Right lobe of liver (tissue), 6 donors: Measurements from ENCODE around the gene PNKP. TPM values are rescaled to one million over a fixed set of nuclear protein-coding genes. Genes with fewer than 3 reads are reported as not detected.
A peak's percentile ranks its signal among the peaks of the same experiment; 100 is the strongest.

Experiments used
- ATAC-seq, 4 donors: fragments of 200-7000 bp; cut with Tn5 transposase; one replicate each; pipeline ENCODE4 v1.9.1; 2020; ENCODE audit warnings: mild to moderate bottlenecking in 4 of 4, moderate library complexity in 4 of 4
- DNase-seq, 3 donors: peaks; one replicate each; pipeline ENCODE4 v3.0.0-alpha.2; 2020
- H3K27ac ChIP-seq, 3 donors: fragments of 200-600 bp; one replicate each; pipeline ENCODE4 v1.8.0; 2022
- H3K27me3 ChIP-seq, 2 donors: fragments of 200-600 bp; one replicate each; pipeline ENCODE4 v1.8.0; 2022
- H3K36me3 ChIP-seq, 4 donors: fragments of 200-600 bp; sonication (generic) in 1 of 4; one replicate each; pipeline versions ENCODE4 v1.5.1 to v1.8.0; 2017 to 2022; ENCODE audit warnings: control low read depth in 1 of 4
- H3K4me1 ChIP-seq, 4 donors: fragments of 200-600 bp; sonication (generic) in 1 of 4; one replicate each; pipeline versions ENCODE4 v1.5.1 to v1.8.0; 2017 to 2022; ENCODE audit warnings: control low read depth in 1 of 4
- H3K4me3 ChIP-seq, 3 donors: fragments of 200-600 bp; one replicate each; pipeline ENCODE4 v1.8.0; 2022
- H3K9me3 ChIP-seq, 4 donors: fragments of 200-600 bp; sonication (generic) in 1 of 4; one replicate each; pipeline versions ENCODE4 v1.5.1 to v1.8.0; 2017 to 2022; ENCODE audit warnings: control low read depth in 1 of 4
- POLR2A ChIP-seq: fragments of 450-650 bp; IDR thresholded peaks from one replicate; pipeline ENCODE4 v1.6.1; 2017; ENCODE audit warnings: antibody characterized with exemption, mild to moderate bottlenecking
- WGBS: methylation state at CpG from one replicate; pipeline ENCODE4 v1.1.6; 2018; ENCODE audit warnings: low coverage, low lambda C conversion rate; ENCODE audit not compliant: insufficient coverage; ENCODE audit errors: missing lambda C conversion rate; 5-methylcytosine and 5-hydroxymethylcytosine counted together
- intact Hi-C, 2 donors: fragments of 100-400 bp; cut with DNase I; formaldehyde crosslinking; loops; one replicate each; pipeline versions ENCODE4 v1.11.2 to v1.14.1; 2022
- total RNA-seq, 6 experiments: library from RNA; depleted of rRNA in 2 of 6; stranded (reverse); fragments of >200 nt in 2 of 6; fragmentation: NEBNext Ultra II Directional in 3 of 6; extraction: Animal tissue kit (Norgen Biotek cat#: 25700) in 3 of 6; gene quantifications; one replicate each; pipeline versions ENCODE4 v1.1.0 to v1.2.4, GENCODE V29; 2016 to 2023
- TF ChIP-seq, protein P1 (sequence below), 4 donors: fragments of 200-600 bp in 3 of 4; fragments of 450-650 bp in 1 of 4; IDR thresholded peaks; one replicate each; pipeline versions ENCODE4 v1.5.1 to v1.8.0; 2016 to 2022; ENCODE audit warnings: antibody characterized with exemption in 4 of 4, mild to moderate bottlenecking in 2 of 4
- donor health status: DM: no; HTN: yes; CAD: no.
- donor health status: DM: no; HTN: no; CAD: no.
- donor health status: DM: no; HTN: no; CAD: no.
- donor health status: DM: no; HTN: yes; CAD: no.
- donor health status: DM: no; HTN: yes; CAD: no.

PNKP gene
- total RNA-seq, 6 experiments from 2014 or later: 21.0 to 37.5 (median 27.9) TPM

DNA sequence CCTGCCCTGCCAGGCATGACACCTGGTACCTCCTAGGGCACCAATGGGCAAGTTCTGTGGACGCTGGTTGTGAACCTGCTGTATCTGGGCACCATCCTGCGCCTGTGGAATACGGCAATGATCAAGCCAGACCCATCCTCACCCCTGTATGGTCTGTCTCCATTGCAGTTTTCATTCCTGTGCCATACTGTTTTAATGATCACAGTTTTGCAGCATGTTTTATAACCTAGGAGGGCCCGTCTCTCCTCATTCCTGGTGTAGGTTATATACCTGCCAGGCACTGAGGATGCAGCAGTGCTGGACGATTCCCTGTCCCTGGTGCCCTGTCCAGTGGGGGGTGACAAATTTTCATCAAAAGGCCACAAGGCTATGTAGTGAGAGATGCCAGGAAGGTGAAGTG, 15.7 kb upstream of the PNKP start:
- peaks cover 3 to 68% (median 34%) of the 10 kb centered on the region in 4 donors for H3K36me3 ChIP-seq
- 96% methylated on average over 3 of the region's 5 CpGs for WGBS

DNA sequence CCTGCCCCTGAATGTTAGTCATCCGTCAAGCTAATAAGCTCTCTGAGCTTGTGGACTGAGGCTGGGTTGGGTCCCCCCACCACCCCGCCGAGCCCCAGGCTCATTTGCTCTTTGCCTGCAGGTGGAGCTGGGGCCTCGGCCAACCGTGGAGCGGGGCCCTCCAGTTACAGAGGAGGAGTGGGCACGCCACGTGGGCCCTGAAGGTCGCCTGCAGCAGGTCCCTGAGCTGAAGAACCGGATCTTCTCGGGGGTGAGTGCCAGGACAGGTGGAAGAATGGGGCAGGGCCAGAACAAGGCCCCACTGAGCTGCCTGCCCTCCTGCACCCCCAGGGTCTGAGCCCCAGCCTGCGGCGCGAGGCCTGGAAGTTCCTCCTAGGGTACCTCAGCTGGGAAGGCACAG, 15.3 kb upstream of the PNKP start:
- Histone ChIP-seq H3K4me1 (peaks cover 0 to 7% (median 3%) of the 10 kb centered on the region in 4 donors), H3K36me3 (peaks cover 3 to 68% (median 34%) of the 10 kb centered on the region in 4 donors), H3K27ac (no peak overlapping the region), H3K27me3 (no peaks in the 10 kb centered on the region), H3K4me3 (no peak overlapping the region), H3K9me3 (no peaks in the 10 kb centered on the region)
- WGBS: no CpG with 5 or more reads among the region's 14 CpGs
- no peak for TF ChIP-seq POLR2A
- TF ChIP-seq, protein P1, sequence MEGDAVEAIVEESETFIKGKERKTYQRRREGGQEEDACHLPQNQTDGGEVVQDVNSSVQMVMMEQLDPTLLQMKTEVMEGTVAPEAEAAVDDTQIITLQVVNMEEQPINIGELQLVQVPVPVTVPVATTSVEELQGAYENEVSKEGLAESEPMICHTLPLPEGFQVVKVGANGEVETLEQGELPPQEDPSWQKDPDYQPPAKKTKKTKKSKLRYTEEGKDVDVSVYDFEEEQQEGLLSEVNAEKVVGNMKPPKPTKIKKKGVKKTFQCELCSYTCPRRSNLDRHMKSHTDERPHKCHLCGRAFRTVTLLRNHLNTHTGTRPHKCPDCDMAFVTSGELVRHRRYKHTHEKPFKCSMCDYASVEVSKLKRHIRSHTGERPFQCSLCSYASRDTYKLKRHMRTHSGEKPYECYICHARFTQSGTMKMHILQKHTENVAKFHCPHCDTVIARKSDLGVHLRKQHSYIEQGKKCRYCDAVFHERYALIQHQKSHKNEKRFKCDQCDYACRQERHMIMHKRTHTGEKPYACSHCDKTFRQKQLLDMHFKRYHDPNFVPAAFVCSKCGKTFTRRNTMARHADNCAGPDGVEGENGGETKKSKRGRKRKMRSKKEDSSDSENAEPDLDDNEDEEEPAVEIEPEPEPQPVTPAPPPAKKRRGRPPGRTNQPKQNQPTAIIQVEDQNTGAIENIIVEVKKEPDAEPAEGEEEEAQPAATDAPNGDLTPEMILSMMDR (IDR thresholded peaks at IDR 0.05): no peak
- no peak for DNase-seq
- ATAC-seq: no peak
- intact Hi-C loops: no loop called here

More for the DNA sequence above, 15.7 kb upstream of the PNKP start:
- no peaks in the 10 kb centered on the region for H3K27me3 ChIP-seq
- DNase-seq (no peak), ATAC-seq (no peak)
- TF ChIP-seq, protein P1 (IDR thresholded peaks at IDR 0.05): no peak
- no peak for TF ChIP-seq POLR2A
- no peaks in the 10 kb centered on the region for H3K9me3 ChIP-seq
- H3K4me3 ChIP-seq: no peak overlapping the region
- intact Hi-C loops: no loop called here
- no peak overlapping the region for H3K27ac ChIP-seq
- peaks cover 0 to 7% (median 3%) of the 10 kb centered on the region in 4 donors for H3K4me1 ChIP-seq

DNA sequence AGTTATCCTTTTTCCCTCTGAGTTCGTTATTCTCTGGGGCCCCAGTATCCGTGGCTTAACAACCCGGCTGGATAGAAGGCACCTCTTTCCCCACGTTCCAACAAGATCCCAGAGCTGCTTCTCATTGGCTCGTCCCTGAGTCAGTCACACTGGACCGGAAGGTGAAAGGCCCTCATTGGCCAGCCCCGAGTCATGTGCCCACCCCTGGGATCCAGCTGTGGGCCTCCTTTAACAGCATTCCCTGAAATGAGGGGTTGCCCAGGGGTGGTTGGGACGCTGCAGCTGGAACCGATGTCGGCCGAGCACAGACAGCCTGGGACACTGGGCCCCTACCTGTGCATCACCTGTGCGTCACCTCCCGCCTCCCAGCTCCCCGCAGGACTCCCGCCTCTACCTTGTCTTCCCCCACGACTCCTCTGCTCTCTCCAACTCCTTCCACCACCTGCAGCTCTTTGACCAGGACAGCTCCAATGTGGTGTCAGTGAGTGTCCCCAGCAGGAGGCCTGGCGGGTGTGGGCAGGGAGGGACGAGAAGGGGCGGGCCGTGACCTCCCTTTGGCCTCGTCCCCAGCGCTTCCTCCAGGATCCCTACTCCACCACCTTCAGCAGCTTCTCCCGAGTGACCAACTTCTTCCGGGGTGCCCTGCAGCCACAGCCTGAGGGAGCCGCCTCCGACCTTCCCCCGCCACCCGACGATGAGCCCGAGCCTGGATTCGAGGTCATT, 14.5 kb upstream of the PNKP start:
- ATAC-seq (no peak), DNase-seq (peak in 1 of 3 donors; percentile 54)
- no peaks in the 10 kb centered on the region for H3K9me3 ChIP-seq
- TF ChIP-seq, protein P1 (IDR thresholded peaks at IDR 0.05): no peak
- TF ChIP-seq POLR2A: no peak
- H3K4me3 ChIP-seq: no peak overlapping the region
- H3K36me3 ChIP-seq: peaks cover 3 to 68% (median 34%) of the 10 kb centered on the region in 4 donors
- no peaks in the 10 kb centered on the region for H3K27me3 ChIP-seq
- no peak overlapping the region for H3K27ac ChIP-seq
- intact Hi-C loops: no loop called here
- 91% methylated on average over 13 of the region's 31 CpGs for WGBS
- H3K4me1 ChIP-seq: peaks cover 0 to 7% (median 3%) of the 10 kb centered on the region in 4 donors

DNA sequence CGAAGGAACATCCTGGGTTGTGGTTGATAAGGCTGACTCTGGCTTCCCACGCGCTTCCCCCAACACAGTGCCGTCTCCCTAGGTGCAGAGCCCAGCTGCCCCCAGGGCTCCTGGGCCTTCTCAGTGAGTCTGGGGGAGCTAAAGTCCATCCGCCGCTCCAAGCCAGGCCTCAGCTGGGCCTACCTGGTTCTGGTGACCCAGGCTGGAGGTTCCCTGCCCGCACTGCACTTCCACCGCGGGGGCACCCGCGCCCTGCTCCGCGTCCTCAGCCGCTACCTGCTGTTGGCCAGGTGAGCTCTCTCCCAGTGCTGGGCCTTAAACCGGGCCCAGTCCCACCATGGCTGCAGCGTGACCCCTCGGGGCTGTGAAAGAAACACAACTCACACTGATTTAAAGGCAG, 13.8 kb upstream of the PNKP start:
- TF ChIP-seq, protein P1 (IDR thresholded peaks at IDR 0.05): no peak
- no peak for TF ChIP-seq POLR2A
- intact Hi-C loops: no loop called here
- Histone ChIP-seq H3K27me3 (no peaks in the 10 kb centered on the region), H3K9me3 (no peaks in the 10 kb centered on the region), H3K36me3 (peaks cover 3 to 68% (median 34%) of the 10 kb centered on the region in 4 donors), H3K4me3 (no peak overlapping the region), H3K4me1 (peaks cover 0 to 7% (median 3%) of the 10 kb centered on the region in 4 donors), H3K27ac (no peak overlapping the region)
- no CpG with 5 or more reads among the region's 17 CpGs for WGBS
- DNase-seq (peak in 1 of 3 donors; percentile 51), ATAC-seq (no peak)
